Muscle of arm (tissue), 12 donors: Measurements from ENCODE around the gene SDR42E2. TPM values are rescaled to one million over a fixed set of nuclear protein-coding genes. Genes with fewer than 3 reads are reported as not detected.
"Not testable (repeated sequence)": the region's sequence is repeated elsewhere in the genome, so short reads cannot be mapped to it uniquely, and the experiment has no call there.

Experiments used
- DNase-seq: peaks from one replicate; pipeline ENCODE4 v3.0.0-alpha.2; 2013
- polyA plus RNA-seq, 12 donors: library from polyadenylated mRNA; unstranded; fragments of 120-200 nt; gene quantifications; one replicate each; pipeline ENCODE4 v1.2.1, GENCODE V29; 2013; ENCODE audit not compliant: insufficient read length in 12 of 12

SDR42E2 gene
- polyA plus RNA-seq, 12 donors: 0.05 to 0.18 (median 0.08) TPM; not detected in 3

- DNase-seq: peak; percentile 100
Observed at GRCh38 chr16:22190776-22191531, 28.6 kb downstream of the SDR42E2 start.

- no peak for DNase-seq
Observed at GRCh38 chr16:22191532-22192260, 29.4 kb downstream of the SDR42E2 start.

- DNase-seq: peak; percentile 84
Observed at GRCh38 chr16:22192261-22193062, 30.2 kb downstream of the SDR42E2 start.

GRCh38 chr16:22193063-22193411, 30.7 kb downstream of the SDR42E2 start:
- no peak for DNase-seq

- no peak for DNase-seq
Observed at GRCh38 chr16:22194707-22195444, 32.6 kb downstream of the SDR42E2 start.

- DNase-seq: no peak
Observed at GRCh38 chr16:22195445-22195694, 33.1 kb downstream of the SDR42E2 start.

GRCh38 chr16:22195695-22196558, 33.6 kb downstream of the SDR42E2 start:
- DNase-seq: peak; percentile 97

- not testable (repeated sequence) for DNase-seq
Observed at GRCh38 chr16:22196559-22197168, 34.4 kb downstream of the SDR42E2 start.

GRCh38 chr16:22198547-22199293, 36.4 kb downstream of the SDR42E2 start:
- DNase-seq: no peak

- DNase-seq: no peak
Observed at GRCh38 chr16:22202261-22202637, 39.9 kb downstream of the SDR42E2 start.

- DNase-seq: no peak
Observed at GRCh38 chr16:22203091-22203490, 40.8 kb downstream of the SDR42E2 start.

- no peak for DNase-seq
Observed at GRCh38 chr16:22204091-22204655, 41.9 kb downstream of the SDR42E2 start.

GRCh38 chr16:22205577-22206012, 43.3 kb downstream of the SDR42E2 start:
- no peak for DNase-seq

GRCh38 chr16:22206013-22206841, 43.9 kb downstream of the SDR42E2 start, which contains the start of gene EEF2K:
Gene EEF2K (plus strand): TSS chr16:22206278. CDS start chr16:22225730, 19,452 bp downstream.
- peak; percentile 92 for DNase-seq

- peak; percentile 74 for DNase-seq
Observed at GRCh38 chr16:22206842-22207714, 44.8 kb downstream of the SDR42E2 start.

GRCh38 chr16:22207715-22208360, 45.5 kb downstream of the SDR42E2 start:
- no peak for DNase-seq

GRCh38 chr16:22210285-22210684, 48.0 kb downstream of the SDR42E2 start:
- no peak for DNase-seq
